ENCODE measurements around the gene TMEM245. TPM values are rescaled to one million over a fixed set of nuclear protein-coding genes. Genes with fewer than 3 reads are reported as not detected.
A peak's percentile ranks its signal among the peaks of the same experiment; 100 is the strongest.

Gene TMEM245
- total RNA-seq, 1 experiment from 2014 or later = 37.2 TPM

- DNase-seq (ENCODE audit: low read depth) = no peak
Measured at GRCh38 chr9:109031241-109031640, 88.5 kb downstream of the TMEM245 start.

GRCh38 chr9:109030426-109030825 lies 89.3 kb downstream of the TMEM245 start:
- DNase-seq (ENCODE audit: low read depth) = no peak

- no peak for DNase-seq (ENCODE audit: low read depth)
Measured at GRCh38 chr9:109028457-109028856, 91.3 kb downstream of the TMEM245 start.

GRCh38 chr9:109027176-109027575 lies 92.6 kb downstream of the TMEM245 start:
- DNase-seq (ENCODE audit: low read depth) = no peak

GRCh38 chr9:109026306-109026705 lies 93.4 kb downstream of the TMEM245 start:
- no peak for DNase-seq (ENCODE audit: low read depth)

GRCh38 chr9:109022873-109023272 lies 96.9 kb downstream of the TMEM245 start:
- DNase-seq (ENCODE audit: low read depth) = no peak

GRCh38 chr9:109020581-109021511 lies 98.9 kb downstream of the TMEM245 start:
- no peak for DNase-seq (ENCODE audit: low read depth)

GRCh38 chr9:109020113-109020512 lies 99.6 kb downstream of the TMEM245 start:
- DNase-seq (ENCODE audit: low read depth) = no peak

GRCh38 chr9:109019420-109019819 lies 100.3 kb downstream of the TMEM245 start:
- DNase-seq (ENCODE audit: low read depth) = no peak

GRCh38 chr9:109017493-109017892 lies 102.3 kb downstream of the TMEM245 start:
- no peak for DNase-seq (ENCODE audit: low read depth)

GRCh38 chr9:109017061-109017460 lies 102.7 kb downstream of the TMEM245 start:
- no peak for DNase-seq (ENCODE audit: low read depth)

- no peak for DNase-seq (ENCODE audit: low read depth)
Measured at GRCh38 chr9:109016132-109016531, 103.6 kb downstream of the TMEM245 start.

GRCh38 chr9:109014608-109015280 lies 105.0 kb downstream of the TMEM245 start:
- no peak for DNase-seq (ENCODE audit: low read depth)

- DNase-seq (ENCODE audit: low read depth) = peak; percentile 59
Measured at GRCh38 chr9:109013679-109014607, 105.8 kb downstream of the TMEM245 start.

- DNase-seq (ENCODE audit: low read depth) = peak; percentile 38
Measured at GRCh38 chr9:109012876-109013678, 106.7 kb downstream of the TMEM245 start, which contains the start of gene CTNNAL1. TSS of gene CTNNAL1 (minus strand) at chr9:109013499. CDS start at chr9:109013442, 57 bp downstream.

GRCh38 chr9:109012009-109012875 lies 107.5 kb downstream of the TMEM245 start:
- DNase-seq (ENCODE audit: low read depth) = peak; percentile 94

GRCh38 chr9:109011231-109011671 lies 108.5 kb downstream of the TMEM245 start:
- DNase-seq (ENCODE audit: low read depth) = no peak

- peak; percentile 58 for DNase-seq (ENCODE audit: low read depth)
Measured at GRCh38 chr9:109010746-109011145, 109.0 kb downstream of the TMEM245 start.

GRCh38 chr9:109005678-109006077 lies 114.1 kb downstream of the TMEM245 start:
- DNase-seq (ENCODE audit: low read depth) = no peak
